Activated CD8-positive, alpha-beta memory T cell treated with anti-CD3 and anti-CD28 coated beads for 4 hours (primary cell): Measurements from ENCODE around the gene ACSL4.
"Not testable (repeated sequence)": the region's sequence is repeated elsewhere in the genome, so short reads cannot be mapped to it uniquely, and the experiment has no call there.

Experiments used
- DNase-seq, 2 donors: peaks; one replicate each; pipeline ENCODE4 v3.0.0-alpha.2; 2020; ENCODE audit warnings: low read depth in 2 of 2

Gene ACSL4

GRCh38 chrX:109732017-109732801 is 848 bp downstream of the ACSL4 start:
- DNase-seq, result no peak

GRCh38 chrX:109728173-109728535 is 4.9 kb downstream of the ACSL4 start:
- no peak for DNase-seq

GRCh38 chrX:109724971-109725370 is 8.1 kb downstream of the ACSL4 start:
- not testable (repeated sequence) for DNase-seq

- DNase-seq, result no peak
Measured at GRCh38 chrX:109720947-109721346, 12.1 kb downstream of the ACSL4 start.

GRCh38 chrX:109719264-109719663 is 13.8 kb downstream of the ACSL4 start:
- DNase-seq, result no peak

GRCh38 chrX:109716431-109717028 is 16.5 kb downstream of the ACSL4 start:
- DNase-seq, result no peak

GRCh38 chrX:109714340-109714958 is 18.6 kb downstream of the ACSL4 start:
- DNase-seq, result no peak

GRCh38 chrX:109710181-109710580 is 22.9 kb downstream of the ACSL4 start:
- no peak for DNase-seq

GRCh38 chrX:109709129-109709631 is 23.9 kb downstream of the ACSL4 start:
- no peak for DNase-seq

GRCh38 chrX:109707720-109708119 is 25.3 kb downstream of the ACSL4 start:
- DNase-seq, result no peak

- DNase-seq, result no peak
Measured at GRCh38 chrX:109707319-109707718, 25.7 kb downstream of the ACSL4 start.

GRCh38 chrX:109704563-109704962 is 28.5 kb downstream of the ACSL4 start:
- DNase-seq, result no peak

- DNase-seq, result no peak
Measured at GRCh38 chrX:109697855-109698254, 35.2 kb downstream of the ACSL4 start.

GRCh38 chrX:109696146-109696740 is 36.8 kb downstream of the ACSL4 start:
- no peak for DNase-seq

GRCh38 chrX:109695637-109696036 is 37.4 kb downstream of the ACSL4 start:
- DNase-seq, result no peak

- DNase-seq, result no peak
Measured at GRCh38 chrX:109691752-109692151, 41.3 kb downstream of the ACSL4 start.

GRCh38 chrX:109691277-109691676 is 41.8 kb downstream of the ACSL4 start:
- DNase-seq, result no peak

- no peak for DNase-seq
Measured at GRCh38 chrX:109687903-109688302, 45.2 kb downstream of the ACSL4 start.

GRCh38 chrX:109685656-109686078 is 47.4 kb downstream of the ACSL4 start:
- no peak for DNase-seq

GRCh38 chrX:109684136-109684535 is 48.9 kb downstream of the ACSL4 start:
- no peak for DNase-seq

GRCh38 chrX:109681475-109682081 is 51.5 kb downstream of the ACSL4 start:
- no peak for DNase-seq

- no peak for DNase-seq
Measured at GRCh38 chrX:109679820-109680219, 53.2 kb downstream of the ACSL4 start.
